PC-9 (cell line): ENCODE measurements around the gene IFNG-AS1.

Experiments used
- EZH2 ChIP-seq: fragments of 200-600 bp; sonication (generic); IDR thresholded peaks from 2 replicates; pipeline ENCODE4 v1.8.0; 2017; ENCODE audit warnings: antibody characterized with exemption, low read depth
- TF ChIP-seq, protein P1 (sequence below): fragments of 200-600 bp; sonication (generic); conservative IDR thresholded peaks from 2 replicates; pipeline ENCODE4 v1.6.1; 2017; ENCODE audit warnings: mixed run types, antibody characterized with exemption, mild to moderate bottlenecking, moderate library complexity

GRCh38 chr12:67986632-67987031 is 2.6 kb upstream of the IFNG-AS1 start:
- TF ChIP-seq, protein P1, sequence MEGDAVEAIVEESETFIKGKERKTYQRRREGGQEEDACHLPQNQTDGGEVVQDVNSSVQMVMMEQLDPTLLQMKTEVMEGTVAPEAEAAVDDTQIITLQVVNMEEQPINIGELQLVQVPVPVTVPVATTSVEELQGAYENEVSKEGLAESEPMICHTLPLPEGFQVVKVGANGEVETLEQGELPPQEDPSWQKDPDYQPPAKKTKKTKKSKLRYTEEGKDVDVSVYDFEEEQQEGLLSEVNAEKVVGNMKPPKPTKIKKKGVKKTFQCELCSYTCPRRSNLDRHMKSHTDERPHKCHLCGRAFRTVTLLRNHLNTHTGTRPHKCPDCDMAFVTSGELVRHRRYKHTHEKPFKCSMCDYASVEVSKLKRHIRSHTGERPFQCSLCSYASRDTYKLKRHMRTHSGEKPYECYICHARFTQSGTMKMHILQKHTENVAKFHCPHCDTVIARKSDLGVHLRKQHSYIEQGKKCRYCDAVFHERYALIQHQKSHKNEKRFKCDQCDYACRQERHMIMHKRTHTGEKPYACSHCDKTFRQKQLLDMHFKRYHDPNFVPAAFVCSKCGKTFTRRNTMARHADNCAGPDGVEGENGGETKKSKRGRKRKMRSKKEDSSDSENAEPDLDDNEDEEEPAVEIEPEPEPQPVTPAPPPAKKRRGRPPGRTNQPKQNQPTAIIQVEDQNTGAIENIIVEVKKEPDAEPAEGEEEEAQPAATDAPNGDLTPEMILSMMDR = no peak
- TF ChIP-seq EZH2 = no peak
